ENCODE data around the gene CCDC190.

DNA sequence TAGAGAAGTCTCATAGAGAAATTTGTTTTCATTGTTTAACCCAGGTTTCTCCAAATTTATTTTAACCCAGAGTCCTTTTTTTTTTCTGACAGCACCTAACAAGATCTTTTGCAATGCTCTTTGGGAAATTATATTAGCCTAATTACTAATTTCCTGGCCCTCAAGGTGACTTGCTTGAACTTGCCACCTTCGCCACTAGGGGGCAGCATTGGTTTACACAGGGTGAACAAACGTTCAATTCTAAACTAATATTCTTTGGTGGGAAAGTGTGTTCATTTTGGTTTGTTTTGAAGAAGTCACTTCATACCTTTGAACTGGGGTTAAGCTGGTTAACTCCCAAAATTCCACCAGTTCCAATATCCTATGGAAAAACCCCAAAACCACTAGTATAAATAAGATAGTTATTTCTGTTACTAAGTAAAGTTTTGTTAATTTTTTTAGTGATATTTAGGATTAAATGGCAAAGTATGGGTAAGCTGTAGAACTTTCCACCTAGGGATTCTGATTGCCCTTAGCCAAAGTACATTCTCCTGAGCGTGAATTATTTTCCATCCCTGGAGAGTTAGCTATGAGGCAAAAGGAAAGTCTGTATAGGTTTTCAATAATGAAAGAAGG, 13.0 kb downstream of the CCDC190 start:
- peak; percentile 59 to 91 (median 82) for TF ChIP-seq CTCF (IDR thresholded peaks at IDR 0.05 in 8 of 11, conservative IDR thresholded peaks at IDR 0.05 in 3 of 11)
- TF ChIP-seq POLR2A (IDR thresholded peaks at IDR 0.05), result no peak
- TF ChIP-seq POLR2AphosphoS5 (IDR thresholded peaks at IDR 0.05), result no peak

Measured in spleen (tissue), 7 donors.